ENCODE data around the gene CCSER1. TPM values are rescaled to one million over a fixed set of nuclear protein-coding genes. Genes with fewer than 3 reads are reported as not detected.

Gene CCSER1
- total and polyA plus RNA-seq, 2 experiments from 2014 or later: not detected

GRCh38 chr4:91111556-91111955 lies 984.4 kb downstream of the CCSER1 start:
- no peak for DNase-seq
- in situ Hi-C loops (cut with MboI): no loop called here
- Histone ChIP-seq H3K79me2 (ENCODE audit: insufficient read depth) (no peaks in the 10 kb centered on the region), H3K9me3 (ENCODE audit: low read depth) (no peaks in the 10 kb centered on the region), H3K36me3 (ENCODE audit: low read depth) (no peaks in the 10 kb centered on the region), H2AFZ (no peak overlapping the region), H3K27me3 (replicated peaks; ENCODE audit: insufficient read depth) (no peaks in the 10 kb centered on the region), H3K4me1 (ENCODE audit: insufficient read depth) (no peaks in the 10 kb centered on the region), H3K9me2 (ENCODE audit: insufficient read depth) (no peaks in the 10 kb centered on the region), H3K9ac (no peak overlapping the region), H3K4me3 (no peak overlapping the region), H3K4me2 (ENCODE audit: unreplicated experiment) (no peak overlapping the region), H3K27ac (no peak overlapping the region), H3F3A (ENCODE audit: insufficient read depth) (no peaks in the 10 kb centered on the region), H4K20me1 (ENCODE audit: insufficient read depth) (no peaks in the 10 kb centered on the region)
- TF ChIP-seq EZH2 (IDR thresholded peaks at IDR 0.05; ENCODE audit: insufficient read depth, poor library complexity, severe bottlenecking) (no peak), EZH2phosphoT487 (IDR thresholded peaks at IDR 0.05; ENCODE audit: insufficient read depth, low read depth) (no peak)
- 26 to 32% methylated on average over 1 of the region's 1 CpG for WGBS, 2 experiments (ENCODE audit: low coverage in 1 of 2, low lambda C conversion rate in 2 of 2, missing lambda C conversion rate in 2 of 2)

GRCh38 chr4:91113130-91113706 lies 986.0 kb downstream of the CCSER1 start:
- 14 to 16% methylated on average over 4 of the region's 4 CpGs for WGBS, 2 experiments (ENCODE audit: low coverage in 1 of 2, low lambda C conversion rate in 2 of 2, missing lambda C conversion rate in 2 of 2)
- H3K9me3 ChIP-seq (ENCODE audit: low read depth): no peaks in the 10 kb centered on the region
- TF ChIP-seq EZH2phosphoT487 (IDR thresholded peaks at IDR 0.05; ENCODE audit: insufficient read depth, low read depth): no peak
- TF ChIP-seq EZH2 (IDR thresholded peaks at IDR 0.05; ENCODE audit: insufficient read depth, poor library complexity, severe bottlenecking): no peak
- H3K27me3 ChIP-seq (replicated peaks; ENCODE audit: insufficient read depth): no peaks in the 10 kb centered on the region
- no peaks in the 10 kb centered on the region for H3K36me3 ChIP-seq (ENCODE audit: low read depth)
- no peak overlapping the region for H3K9ac ChIP-seq
- no peak overlapping the region for H2AFZ ChIP-seq
- no peak overlapping the region for H3K4me2 ChIP-seq (ENCODE audit: unreplicated experiment)
- H3F3A ChIP-seq (ENCODE audit: insufficient read depth): no peaks in the 10 kb centered on the region
- no peaks in the 10 kb centered on the region for H3K4me1 ChIP-seq (ENCODE audit: insufficient read depth)
- peak; percentile 20 for DNase-seq
- H3K27ac ChIP-seq: no peak overlapping the region
- no peak overlapping the region for H3K4me3 ChIP-seq
- in situ Hi-C loops (cut with MboI): no loop called here
- no peaks in the 10 kb centered on the region for H4K20me1 ChIP-seq (ENCODE audit: insufficient read depth)
- no peaks in the 10 kb centered on the region for H3K79me2 ChIP-seq (ENCODE audit: insufficient read depth)
- H3K9me2 ChIP-seq (ENCODE audit: insufficient read depth): no peaks in the 10 kb centered on the region

GRCh38 chr4:91114386-91114785 lies 987.2 kb downstream of the CCSER1 start:
- Histone ChIP-seq H3K4me1 (ENCODE audit: insufficient read depth) (no peaks in the 10 kb centered on the region), H3F3A (ENCODE audit: insufficient read depth) (no peaks in the 10 kb centered on the region), H3K27me3 (replicated peaks; ENCODE audit: insufficient read depth) (no peaks in the 10 kb centered on the region), H3K9me3 (ENCODE audit: low read depth) (no peaks in the 10 kb centered on the region), H3K79me2 (ENCODE audit: insufficient read depth) (no peaks in the 10 kb centered on the region), H3K4me2 (ENCODE audit: unreplicated experiment) (no peak overlapping the region), H4K20me1 (ENCODE audit: insufficient read depth) (no peaks in the 10 kb centered on the region), H3K36me3 (ENCODE audit: low read depth) (no peaks in the 10 kb centered on the region), H3K27ac (no peak overlapping the region), H2AFZ (no peak overlapping the region), H3K9ac (no peak overlapping the region), H3K9me2 (ENCODE audit: insufficient read depth) (no peaks in the 10 kb centered on the region), H3K4me3 (no peak overlapping the region)
- no peak for DNase-seq
- 9 to 14% methylated on average over 4 of the region's 4 CpGs for WGBS, 2 experiments (ENCODE audit: low coverage in 1 of 2, low lambda C conversion rate in 2 of 2, missing lambda C conversion rate in 2 of 2)
- TF ChIP-seq EZH2phosphoT487 (IDR thresholded peaks at IDR 0.05; ENCODE audit: insufficient read depth, low read depth): no peak
- no peak for TF ChIP-seq EZH2 (IDR thresholded peaks at IDR 0.05; ENCODE audit: insufficient read depth, poor library complexity, severe bottlenecking)
- in situ Hi-C loops (cut with MboI): no loop called here

GRCh38 chr4:91116861-91117260 lies 989.7 kb downstream of the CCSER1 start:
- H3K9me2 ChIP-seq (ENCODE audit: insufficient read depth): no peaks in the 10 kb centered on the region
- H3F3A ChIP-seq (ENCODE audit: insufficient read depth): no peaks in the 10 kb centered on the region
- no peaks in the 10 kb centered on the region for H3K4me1 ChIP-seq (ENCODE audit: insufficient read depth)
- H2AFZ ChIP-seq: no peak overlapping the region
- H3K27me3 ChIP-seq (replicated peaks; ENCODE audit: insufficient read depth): no peaks in the 10 kb centered on the region
- no peak overlapping the region for H3K4me2 ChIP-seq (ENCODE audit: unreplicated experiment)
- no peaks in the 10 kb centered on the region for H3K9me3 ChIP-seq (ENCODE audit: low read depth)
- no peak for TF ChIP-seq EZH2phosphoT487 (IDR thresholded peaks at IDR 0.05; ENCODE audit: insufficient read depth, low read depth)
- TF ChIP-seq EZH2 (IDR thresholded peaks at IDR 0.05; ENCODE audit: insufficient read depth, poor library complexity, severe bottlenecking): no peak
- H3K27ac ChIP-seq: no peak overlapping the region
- peak; percentile 3 for DNase-seq
- in situ Hi-C loops (cut with MboI): no loop called here
- H3K79me2 ChIP-seq (ENCODE audit: insufficient read depth): no peaks in the 10 kb centered on the region
- H3K9ac ChIP-seq: no peak overlapping the region
- no peaks in the 10 kb centered on the region for H3K36me3 ChIP-seq (ENCODE audit: low read depth)
- H3K4me3 ChIP-seq: no peak overlapping the region
- no peaks in the 10 kb centered on the region for H4K20me1 ChIP-seq (ENCODE audit: insufficient read depth)

- TF ChIP-seq EZH2phosphoT487 (IDR thresholded peaks at IDR 0.05; ENCODE audit: insufficient read depth, low read depth): no peak
- TF ChIP-seq EZH2 (IDR thresholded peaks at IDR 0.05; ENCODE audit: insufficient read depth, poor library complexity, severe bottlenecking): no peak
- Histone ChIP-seq H3K27ac (no peak overlapping the region), H3K4me2 (ENCODE audit: unreplicated experiment) (no peak overlapping the region), H2AFZ (no peak overlapping the region), H3K9me2 (ENCODE audit: insufficient read depth) (no peaks in the 10 kb centered on the region), H3K4me1 (ENCODE audit: insufficient read depth) (no peaks in the 10 kb centered on the region), H3K36me3 (ENCODE audit: low read depth) (no peaks in the 10 kb centered on the region), H3K79me2 (ENCODE audit: insufficient read depth) (no peaks in the 10 kb centered on the region), H3F3A (ENCODE audit: insufficient read depth) (no peaks in the 10 kb centered on the region), H3K27me3 (replicated peaks; ENCODE audit: insufficient read depth) (no peaks in the 10 kb centered on the region), H4K20me1 (ENCODE audit: insufficient read depth) (no peaks in the 10 kb centered on the region), H3K4me3 (no peak overlapping the region), H3K9ac (no peak overlapping the region), H3K9me3 (ENCODE audit: low read depth) (no peaks in the 10 kb centered on the region)
- in situ Hi-C loops (cut with MboI): no loop called here
- no peak for DNase-seq
Measured at GRCh38 chr4:91118597-91118996, 991.4 kb downstream of the CCSER1 start.

All from GM23248 (cell line).